Thyroid gland (tissue), 4 donors: ENCODE data around the gene ESPNL.

Source experiments
- CTCF ChIP-seq, 6 experiments: fragments of 200-600 bp in 3 of 6; fragments of 450-650 bp in 3 of 6; sonication (generic) in 3 of 6; IDR thresholded peaks; one replicate each; pipeline ENCODE4 v1.5.1; 2016 to 2019; ENCODE audit warnings: antibody characterized with exemption in 6 of 6, mild to moderate bottlenecking in 2 of 6, inconsistent platforms in 1 of 6, moderate library complexity in 1 of 6
- POLR2A ChIP-seq, 2 donors: fragments of 450-650 bp; IDR thresholded peaks; one replicate each; pipeline ENCODE4 v1.6.1; 2017; ENCODE audit warnings: antibody characterized with exemption in 2 of 2, mild to moderate bottlenecking in 2 of 2, moderate library complexity in 1 of 2

- TF ChIP-seq CTCF (IDR thresholded peaks at IDR 0.05) (no peak), POLR2A (IDR thresholded peaks at IDR 0.05) (no peak)
These were observed 44.9 kb downstream of the ESPNL start for GRCh38 chr2:238145046-238145445.
